NCI-H1092 (cell line): Measurements from ENCODE around the gene RRAGD.

ENCODE experiments used
- DNase-seq: peaks from one replicate; lab custom pipeline; 2025; lab: John Stamatoyannopoulos, UW

RRAGD gene

DNA sequence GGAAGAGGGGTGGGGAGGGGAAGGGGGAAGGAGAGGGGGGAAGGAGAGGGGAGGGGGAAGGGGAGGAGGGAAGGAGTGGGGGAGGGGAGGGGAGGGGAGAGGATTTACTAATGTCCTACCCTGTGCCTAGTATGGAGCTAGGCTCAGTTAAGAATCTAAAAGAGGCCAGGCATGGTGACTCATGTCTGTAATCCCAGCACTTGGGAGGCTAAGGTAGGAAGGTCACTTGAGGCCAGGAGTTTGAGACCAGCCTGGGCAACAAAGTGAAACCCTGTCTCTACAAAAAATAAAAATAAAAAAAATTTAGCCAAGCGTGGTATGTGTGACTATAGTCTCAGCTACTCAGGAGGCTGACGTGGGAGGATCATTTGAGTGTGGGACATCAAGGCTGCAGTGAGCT is 72.5 kb downstream of the RRAGD start:
- DNase-seq = no peak

DNA sequence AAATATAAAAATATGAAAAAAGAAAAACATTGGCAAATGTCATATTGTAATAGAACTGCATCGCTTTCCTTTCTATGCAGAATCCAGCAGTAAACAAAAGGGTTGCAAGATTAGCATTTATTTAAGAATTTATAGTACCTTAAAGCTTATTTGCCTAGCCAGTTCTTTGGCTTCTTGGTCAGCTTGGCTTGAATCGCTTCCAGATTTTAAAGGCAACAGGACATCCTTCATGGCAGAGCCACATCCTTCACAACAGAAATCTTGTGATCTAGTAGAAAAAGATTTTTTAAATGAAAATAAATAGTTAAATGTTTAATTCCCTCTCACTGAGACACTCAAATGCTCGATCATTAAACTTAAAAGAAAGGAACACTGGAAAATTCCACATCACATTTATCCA is 76.9 kb downstream of the RRAGD start:
- DNase-seq = no peak

DNA sequence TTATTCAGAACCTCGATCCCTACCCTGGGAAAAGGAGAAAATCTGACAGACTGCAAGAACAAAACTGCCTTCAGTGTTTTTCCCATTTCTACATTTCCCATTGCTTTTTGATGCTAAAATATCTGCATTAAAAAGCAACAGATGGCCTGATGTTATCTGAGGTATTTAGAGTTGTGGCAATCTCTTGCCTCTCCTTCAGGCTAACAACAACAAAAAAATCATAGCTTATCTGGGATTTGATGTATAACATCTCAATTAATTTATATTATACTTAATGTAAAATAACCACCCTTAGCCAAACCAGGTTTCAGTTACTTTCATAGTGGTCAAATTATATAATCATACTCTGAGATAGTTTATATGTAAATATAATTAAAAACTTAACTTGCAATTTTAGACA is 81.2 kb downstream of the RRAGD start:
- no peak for DNase-seq

DNA sequence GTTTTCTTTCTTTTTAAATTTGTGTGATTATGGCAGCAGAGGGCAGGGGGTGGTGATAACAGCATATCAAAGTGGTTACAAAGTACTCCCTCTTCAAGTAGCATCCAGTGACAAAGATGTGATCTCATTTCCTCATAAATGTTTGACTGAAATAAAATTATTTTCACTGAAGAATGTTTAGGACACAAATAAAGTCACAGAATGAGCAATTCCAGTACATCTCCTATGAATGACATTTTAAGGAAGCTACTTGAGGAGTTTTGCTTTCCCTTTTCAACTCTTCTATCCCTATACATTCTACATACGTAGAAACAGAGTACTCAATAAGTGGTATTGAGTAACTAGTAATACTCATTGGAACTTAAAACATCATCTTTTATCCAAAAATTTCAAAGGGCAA is 83.1 kb downstream of the RRAGD start:
- DNase-seq = no peak

DNA sequence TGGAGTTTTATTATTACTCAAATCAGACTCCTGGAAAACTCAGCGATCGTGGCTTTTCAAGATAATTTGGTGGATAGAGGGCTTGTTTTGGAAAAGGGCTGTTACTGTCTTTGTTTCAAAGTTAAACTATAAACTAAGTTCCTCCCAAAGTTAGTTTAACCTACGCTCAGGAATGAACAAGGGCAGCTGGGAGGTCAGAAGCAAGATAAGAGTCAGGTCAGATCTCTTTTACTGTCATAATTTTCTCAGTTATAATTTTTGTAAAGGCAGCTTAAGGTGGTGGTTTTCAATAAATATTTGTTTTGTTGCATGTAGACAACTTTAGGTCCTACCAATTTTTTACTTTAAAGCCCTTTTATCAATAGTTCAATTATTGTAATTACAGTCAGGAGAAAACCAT is 87.8 kb downstream of the RRAGD start:
- DNase-seq = no peak

DNA sequence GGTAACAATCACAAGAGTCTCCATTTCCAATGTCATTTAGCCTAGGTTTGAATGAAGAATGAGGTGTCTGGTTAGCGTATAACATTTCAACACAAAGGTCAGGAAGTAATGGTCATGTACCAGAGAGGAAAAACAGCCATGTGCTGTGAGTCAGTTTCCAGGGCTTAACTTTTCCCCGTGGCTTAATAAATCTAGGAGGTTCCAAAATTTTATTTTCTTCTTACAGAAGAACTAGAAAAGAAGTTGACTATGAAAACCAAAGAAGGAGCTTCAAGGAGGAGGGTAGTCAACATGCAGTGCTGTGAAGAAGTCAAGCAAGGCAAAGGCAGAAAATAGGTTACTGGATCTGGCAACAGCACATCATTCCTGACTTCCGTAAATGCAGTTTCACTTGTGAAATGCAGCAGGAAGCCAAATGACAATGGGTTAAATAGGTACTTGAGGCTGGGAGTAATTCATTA is 88.5 kb downstream of the RRAGD start:
- DNase-seq = no peak

DNA sequence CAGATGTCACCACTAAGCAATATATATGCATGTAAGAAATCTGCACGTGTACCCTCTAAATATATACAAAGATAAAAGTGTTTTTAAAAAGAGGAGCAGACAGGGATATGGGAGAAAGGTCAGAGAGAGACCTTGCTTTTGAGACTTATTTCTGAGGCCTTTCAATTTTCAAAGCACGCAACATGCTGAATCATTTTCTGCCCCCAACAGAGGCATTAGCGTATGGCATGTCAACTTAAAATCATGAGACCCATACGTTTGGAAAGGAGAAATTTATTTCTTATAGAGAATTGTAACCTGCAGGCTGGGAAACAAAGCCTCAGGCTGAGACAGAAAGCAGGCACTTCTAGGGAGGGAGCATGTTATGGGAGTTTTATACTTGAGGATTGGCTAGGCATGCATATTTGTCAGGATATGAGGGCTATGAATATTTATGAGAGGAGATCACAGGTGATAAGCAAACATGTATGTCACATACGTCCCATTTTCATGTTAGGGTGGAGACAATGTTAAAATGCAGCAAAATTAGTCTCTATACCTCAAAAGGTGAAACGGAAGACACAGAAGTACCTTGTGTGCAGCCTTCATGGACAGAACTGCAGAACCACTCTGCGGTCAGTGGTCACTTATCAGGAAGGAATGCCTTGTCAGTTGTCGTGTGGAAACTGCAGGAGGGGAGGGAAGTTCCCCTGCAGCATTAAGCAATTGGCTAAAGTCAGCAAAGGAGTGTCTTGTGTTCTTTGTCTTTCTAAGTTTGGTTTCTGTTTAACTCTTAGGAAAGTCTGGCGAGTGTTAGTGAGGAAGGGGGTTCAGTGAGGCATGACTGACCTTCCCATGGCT is 90.7 kb downstream of the RRAGD start:
- no peak for DNase-seq

DNA sequence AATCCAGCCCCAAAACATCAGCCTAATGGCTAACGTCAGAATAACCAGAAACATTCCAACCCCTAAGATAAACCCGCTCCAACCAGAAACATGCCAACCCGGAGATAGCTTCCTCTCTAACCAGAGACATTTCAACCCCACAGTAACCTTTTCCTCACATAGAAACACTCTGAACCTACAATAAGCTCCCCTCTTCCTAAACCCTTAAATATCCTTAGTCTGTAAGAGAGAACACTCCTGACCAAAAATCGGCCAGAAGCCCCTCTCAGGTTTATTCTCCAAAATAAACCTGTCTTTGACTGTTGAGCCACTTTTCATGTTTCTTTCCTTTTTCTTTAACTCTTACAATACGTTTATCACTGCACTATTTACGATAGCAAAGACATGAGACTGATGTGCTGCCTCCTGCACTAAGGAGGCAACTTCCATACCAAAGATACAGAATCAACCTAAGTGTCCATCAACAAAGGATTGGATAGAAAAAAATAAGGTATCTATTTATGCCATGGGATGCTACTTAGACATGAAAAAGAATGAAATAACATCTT is 92.0 kb downstream of the RRAGD start:
- no peak for DNase-seq

DNA sequence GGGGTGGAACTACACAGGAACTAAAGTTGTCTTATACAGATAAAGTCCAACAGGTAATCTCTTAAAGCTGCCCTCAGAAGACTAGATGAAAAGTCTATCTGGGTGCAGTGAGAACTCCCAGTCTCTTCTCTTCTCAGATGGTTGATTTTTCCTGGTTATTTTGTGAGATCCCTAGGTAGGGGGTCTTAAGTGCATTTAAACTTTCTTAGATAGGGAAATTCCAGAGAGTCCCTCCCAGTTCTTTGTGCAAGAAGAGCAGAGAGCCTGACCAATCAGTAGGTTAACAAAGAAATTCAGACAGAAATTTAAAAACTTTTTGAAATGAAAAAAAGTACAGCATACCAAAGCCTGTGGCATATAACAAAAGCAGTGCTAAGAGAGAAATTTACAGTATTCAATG is 95.0 kb downstream of the RRAGD start:
- no peak for DNase-seq

DNA sequence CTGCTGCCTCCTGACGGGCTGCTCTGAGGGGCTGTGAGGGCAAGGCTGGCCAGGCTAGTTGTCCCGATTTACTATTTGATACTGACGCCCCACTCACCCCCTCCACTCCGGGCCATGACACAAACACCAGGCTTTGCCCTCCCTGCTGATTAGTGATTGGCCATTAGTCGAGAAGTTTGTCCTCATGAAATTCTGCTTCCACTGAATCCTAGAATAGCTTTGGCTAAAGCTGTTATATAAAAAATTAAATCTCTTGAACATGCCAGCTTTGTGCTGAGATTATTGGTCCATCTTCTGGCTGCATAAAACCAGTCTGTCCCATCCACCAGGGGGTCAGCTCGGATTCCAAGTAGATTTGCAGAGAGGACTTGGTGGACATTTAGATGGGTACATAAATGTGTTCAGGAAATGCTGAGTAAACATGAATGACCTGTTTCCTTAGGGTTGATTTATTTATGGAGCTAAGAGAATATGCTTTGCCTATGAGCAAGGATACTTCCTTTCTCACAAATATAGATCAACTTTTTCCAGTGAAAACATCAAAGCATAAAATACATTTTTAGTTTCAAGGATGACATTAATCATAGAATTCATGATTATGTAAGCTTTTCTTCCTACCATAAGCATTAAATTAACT is 96.7 kb downstream of the RRAGD start, which contains the start of gene GABRR2:
GABRR2 (minus strand) TSS at position 51 of the 637 bp plus-strand sequence. CDS start 134 bp downstream, outside the sequence.
- DNase-seq = no peak

DNA sequence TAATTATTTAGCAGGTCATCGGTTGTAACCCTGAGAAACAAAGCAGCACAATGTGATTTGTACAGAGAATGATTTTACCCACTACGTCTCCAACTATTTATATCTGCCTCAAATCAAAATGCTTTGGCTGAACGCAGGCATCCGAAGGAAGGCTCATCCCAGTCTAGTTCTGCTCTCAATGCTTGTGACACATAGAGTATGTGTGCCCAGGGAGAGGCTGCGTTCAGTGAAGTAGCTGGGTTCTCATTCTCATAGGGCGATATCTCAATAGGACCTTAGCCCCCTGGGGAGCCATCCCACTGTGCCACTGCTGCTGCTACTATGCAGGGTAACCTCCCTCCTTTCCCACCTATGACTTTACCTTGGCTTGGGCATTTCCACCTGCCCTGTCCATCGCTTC is 97.4 kb downstream of the RRAGD start:
- DNase-seq = no peak
